Measurements from ENCODE around the gene BTK. TPM values are rescaled to one million over a fixed set of nuclear protein-coding genes. Genes with fewer than 3 reads are reported as not detected.

Gene BTK
- total RNA-seq (2022; extraction: Qiagen RNA extraction) = 0.12 to 0.20 TPM (median 0.20 TPM) in 4 of 5 replicates, not detected in the other

DNA sequence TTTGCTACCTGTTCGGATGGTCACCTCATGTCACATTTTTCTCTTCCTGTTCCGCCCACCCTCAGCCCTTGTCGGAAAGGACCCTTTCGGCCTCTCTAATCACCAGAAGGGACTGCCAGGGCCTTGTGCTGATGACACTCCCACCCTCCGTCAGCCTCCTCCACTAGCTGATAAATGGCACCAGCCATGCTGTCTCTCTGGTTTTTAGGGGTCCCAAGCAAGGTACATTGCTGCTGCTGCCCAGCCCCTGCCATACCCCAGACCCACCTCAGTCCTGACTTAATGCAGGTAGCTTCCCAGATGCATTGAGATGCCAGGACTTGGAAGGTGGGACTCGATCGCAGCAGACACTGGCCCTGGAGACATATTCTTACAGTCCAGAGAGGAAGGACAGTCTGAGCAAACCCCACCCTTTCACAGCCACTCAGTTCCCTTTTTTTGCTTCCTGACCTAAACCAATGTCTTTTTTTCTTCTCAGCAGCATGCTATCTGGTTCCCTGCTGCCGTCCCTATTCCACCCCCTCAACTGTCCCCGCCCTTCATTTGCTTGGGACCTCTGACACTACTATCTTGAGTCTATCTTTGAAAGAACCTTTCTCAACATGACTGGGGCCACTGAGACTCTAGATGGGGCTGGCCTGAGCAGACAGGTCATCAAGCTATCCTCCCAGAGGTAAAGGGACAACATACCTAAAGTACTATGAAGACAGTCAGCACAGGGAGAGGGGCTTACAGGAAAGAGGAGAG, at the start of gene BTK:
TSS of gene BTK (minus strand) at position 397 of the 747 bp plus-strand sequence. CDS start 10,907 bp downstream, outside the sequence.

DNA sequence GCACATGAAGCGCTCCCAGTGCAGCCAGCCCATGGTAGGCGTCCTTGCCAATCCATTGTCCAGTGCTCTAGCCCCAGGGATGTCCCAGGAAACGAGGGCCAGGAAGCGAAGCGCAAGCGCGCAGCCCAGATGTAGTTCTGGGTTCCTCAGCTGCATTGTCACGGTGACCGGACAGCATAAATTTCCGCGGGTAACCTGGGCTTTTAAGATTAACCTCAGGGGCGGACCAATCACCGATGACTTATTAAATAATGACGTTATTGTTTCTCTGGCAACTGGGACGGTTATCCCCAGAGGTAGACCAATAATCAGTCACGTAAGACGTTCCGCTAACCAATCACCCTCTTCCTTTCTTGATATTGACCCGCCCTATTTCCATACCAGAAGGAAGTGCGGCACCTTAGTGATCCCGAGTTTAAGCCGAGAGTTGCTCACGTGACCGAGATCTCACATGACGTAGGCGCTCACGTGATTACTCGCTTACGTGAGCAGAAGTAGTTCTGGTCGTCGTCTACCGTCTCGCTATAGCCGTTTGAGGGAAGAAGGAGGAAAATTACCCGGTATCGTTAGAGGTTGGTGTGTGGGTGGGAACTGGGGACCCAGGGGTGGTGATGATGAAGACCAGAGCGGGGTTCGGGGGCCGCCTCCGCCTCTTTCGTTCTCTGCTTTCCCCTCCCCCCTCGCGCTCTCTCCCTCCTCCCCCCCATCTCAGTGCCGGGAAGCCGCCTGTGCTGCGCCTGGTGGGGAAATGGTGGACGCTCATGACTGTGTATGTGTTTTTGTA, 21.9 kb upstream of the BTK start, which contains the start of the genes GLA and HNRNPH2:
TSS of gene GLA (minus strand) at position 178 of the 784 bp plus-strand sequence. CDS start at position 156, 22 bp downstream.
TSS of gene HNRNPH2 (plus strand) at position 475 of the 784 bp plus-strand sequence. CDS start 3,767 bp downstream, outside the sequence.

DNA sequence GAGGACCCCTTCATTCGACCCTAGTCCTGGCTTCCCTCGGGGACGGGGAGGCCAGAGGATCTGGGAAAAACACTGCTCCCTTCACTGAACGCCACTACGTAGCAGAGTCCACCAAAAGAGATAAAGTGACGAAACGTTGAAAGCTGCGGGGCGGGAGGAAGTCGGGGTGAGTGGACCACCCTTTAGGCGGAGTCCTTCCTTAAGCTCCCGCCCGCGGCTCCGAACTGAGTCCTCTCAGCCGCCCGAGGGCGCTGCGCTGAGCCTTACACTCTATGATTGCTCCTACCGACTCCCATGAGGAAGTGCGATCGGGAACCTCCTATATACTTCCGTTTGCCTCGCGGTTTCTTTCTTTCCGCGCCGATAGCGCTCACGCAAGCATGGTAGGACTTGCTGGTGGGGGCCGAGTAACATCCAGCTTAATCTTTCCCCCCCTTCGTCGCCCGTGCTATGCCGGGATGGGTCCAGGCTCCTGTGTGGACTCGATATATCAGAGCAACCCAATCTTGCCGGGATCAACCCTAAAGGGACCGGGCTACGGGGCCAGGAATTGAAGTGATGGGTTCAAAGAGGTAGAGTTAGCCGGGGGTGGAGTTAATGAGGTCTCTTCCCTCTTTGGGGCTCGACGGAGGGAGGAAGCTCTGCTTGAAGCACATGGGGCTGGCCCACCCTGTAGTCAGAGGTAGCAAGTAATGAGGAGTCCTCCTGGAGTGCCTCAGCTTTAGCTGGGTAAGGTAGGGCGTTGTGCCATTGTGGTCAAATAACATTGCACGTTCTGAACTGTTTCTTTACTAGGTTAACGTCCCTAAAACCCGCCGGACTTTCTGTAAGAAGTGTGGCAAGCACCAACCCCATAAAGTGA, 4.9 kb upstream of the BTK start, which contains the start of gene RPL36A:
TSS of gene RPL36A (plus strand) at position 348 of the 862 bp plus-strand sequence. CDS start at position 381, 33 bp downstream.

DNA sequence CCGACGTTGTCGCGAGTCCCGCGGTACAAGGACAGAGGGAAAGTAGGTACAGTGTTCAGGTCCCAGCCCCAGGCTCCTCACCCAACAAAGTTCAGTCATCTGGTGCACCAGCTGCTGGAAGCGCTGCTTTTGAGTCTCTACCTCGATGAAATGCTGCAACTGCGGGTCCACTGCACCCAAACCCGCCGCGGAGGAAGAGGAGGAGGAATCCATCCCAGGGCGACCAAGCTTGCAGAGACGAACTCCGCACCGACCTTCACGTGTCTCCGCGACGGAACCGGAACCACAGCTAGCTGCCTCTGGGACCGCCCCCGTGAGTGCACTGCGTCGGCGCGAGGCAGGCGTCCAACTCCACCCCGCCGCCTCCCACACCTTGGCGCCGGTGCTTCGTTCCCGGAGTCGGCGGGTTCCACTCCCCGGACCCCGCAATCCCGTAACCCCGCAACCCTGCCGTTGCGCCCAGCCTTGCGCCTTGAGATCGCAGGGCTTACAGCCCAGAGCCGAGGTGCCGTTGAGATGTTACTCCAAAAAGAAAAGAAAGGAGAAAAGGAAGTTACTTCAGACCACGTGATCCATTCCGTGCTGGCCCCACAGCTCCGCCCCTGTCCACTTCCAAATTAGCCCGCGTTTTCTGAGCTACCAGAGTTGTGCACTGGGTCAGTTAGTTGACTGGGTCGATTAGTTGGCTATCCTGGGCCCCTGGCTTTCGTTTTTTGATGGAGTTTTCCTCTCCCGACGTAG, 37.4 kb downstream of the BTK start, which contains the start of gene TIMM8A:
TSS of gene TIMM8A (minus strand) at position 291 of the 741 bp plus-strand sequence. CDS start at position 213, 78 bp downstream.

Other genes with a start within 250 kb of the BTK start
- gene DRP2, start 166.4 kb downstream of the BTK start, total RNA-seq (2022; extraction: Qiagen RNA extraction) = 0.15 to 0.19 TPM (median 0.19 TPM) in 5 replicates
- gene TAF7L, start 94.9 kb downstream of the BTK start, total RNA-seq (2022; extraction: Qiagen RNA extraction) = 0.05 to 0.22 TPM (median 0.09 TPM) in 5 replicates
- 26.3 to 27.2 TPM (median 26.7 TPM) in 5 replicates for gene TIMM8A, start 37.4 kb downstream of the BTK start, total RNA-seq (2022; extraction: Qiagen RNA extraction)
- gene RPL36A, start 4.8 kb upstream of the BTK start, total RNA-seq (2022; extraction: Qiagen RNA extraction) = 2,394 to 3,664 TPM (median 2,504 TPM) in 5 replicates
- gene GLA, start 21.7 kb upstream of the BTK start, total RNA-seq (2022; extraction: Qiagen RNA extraction) = 141 to 167 TPM (median 159 TPM) in 5 replicates
- gene HNRNPH2, start 22.0 kb upstream of the BTK start, total RNA-seq (2022; extraction: Qiagen RNA extraction) = 58.0 to 65.0 TPM (median 59.2 TPM) in 5 replicates
- gene ARMCX4, start 99.3 kb upstream of the BTK start, total RNA-seq (2022; extraction: Qiagen RNA extraction) = 0.29 to 0.63 TPM (median 0.50 TPM) in 5 replicates
- 0.20 to 0.49 TPM (median 0.34 TPM) in 5 replicates for gene ARMCX1, start 164.4 kb upstream of the BTK start, total RNA-seq (2022; extraction: Qiagen RNA extraction)
- gene ARMCX6, start 231.8 kb upstream of the BTK start, total RNA-seq (2022; extraction: Qiagen RNA extraction) = 41.4 to 48.0 TPM (median 44.2 TPM) in 5 replicates
- 19.1 to 22.9 TPM (median 22.8 TPM) in 5 replicates for gene ARMCX3, start 237.0 kb upstream of the BTK start, total RNA-seq (2022; extraction: Qiagen RNA extraction)

All from A549 treated with dexamethasone at 1 μM for 4 hours (cell line).